ENCODE measurements around the gene MFAP4.

The MFAP4 gene

GRCh38 chr17:19383681-19384470 is 3.1 kb downstream of the MFAP4 start:
- no peak for DNase-seq

DNA sequence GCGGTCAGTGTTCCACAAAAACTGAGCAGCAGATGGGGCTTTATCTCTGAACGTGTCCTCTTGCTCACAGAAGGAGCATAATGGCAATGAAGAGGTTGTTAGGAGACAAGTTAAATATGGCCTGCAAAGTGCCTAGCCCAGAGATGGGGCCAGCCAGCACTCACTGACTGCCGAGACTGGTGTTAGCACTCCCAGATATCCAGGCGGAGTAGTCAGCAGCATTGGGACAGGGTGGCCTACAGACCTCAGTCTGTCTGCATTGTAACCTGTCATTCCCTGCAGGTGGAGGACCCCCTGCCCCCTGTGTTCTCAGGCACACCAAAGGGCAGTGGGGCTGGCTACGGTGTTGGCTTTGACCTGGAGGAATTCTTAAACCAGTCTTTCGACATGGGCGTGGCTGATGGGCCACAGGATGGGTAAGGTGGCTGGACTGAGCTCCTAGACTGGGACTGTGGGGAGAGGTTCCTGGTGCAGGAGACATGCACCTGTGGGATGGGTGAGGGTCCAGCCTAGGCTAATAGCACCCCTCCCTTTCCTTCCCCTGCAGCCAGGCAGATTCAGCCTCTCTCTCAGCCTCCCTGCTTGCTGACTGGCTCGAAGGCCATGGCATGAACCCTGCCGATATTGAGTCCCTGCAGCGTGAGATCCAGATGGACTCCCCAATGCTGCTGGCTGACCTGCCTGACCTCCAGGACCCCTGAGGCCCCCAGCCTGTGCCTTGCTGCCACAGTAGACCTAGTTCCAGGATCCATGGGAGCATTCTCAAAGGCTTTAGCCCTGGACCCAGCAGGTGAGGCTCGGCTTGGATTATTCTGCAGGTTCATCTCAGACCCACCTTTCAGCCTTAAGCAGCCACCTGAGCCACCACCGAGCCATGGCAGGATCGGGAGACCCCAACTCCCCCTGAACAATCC is 4.2 kb downstream of the MFAP4 start:
- no peak for DNase-seq

DNA sequence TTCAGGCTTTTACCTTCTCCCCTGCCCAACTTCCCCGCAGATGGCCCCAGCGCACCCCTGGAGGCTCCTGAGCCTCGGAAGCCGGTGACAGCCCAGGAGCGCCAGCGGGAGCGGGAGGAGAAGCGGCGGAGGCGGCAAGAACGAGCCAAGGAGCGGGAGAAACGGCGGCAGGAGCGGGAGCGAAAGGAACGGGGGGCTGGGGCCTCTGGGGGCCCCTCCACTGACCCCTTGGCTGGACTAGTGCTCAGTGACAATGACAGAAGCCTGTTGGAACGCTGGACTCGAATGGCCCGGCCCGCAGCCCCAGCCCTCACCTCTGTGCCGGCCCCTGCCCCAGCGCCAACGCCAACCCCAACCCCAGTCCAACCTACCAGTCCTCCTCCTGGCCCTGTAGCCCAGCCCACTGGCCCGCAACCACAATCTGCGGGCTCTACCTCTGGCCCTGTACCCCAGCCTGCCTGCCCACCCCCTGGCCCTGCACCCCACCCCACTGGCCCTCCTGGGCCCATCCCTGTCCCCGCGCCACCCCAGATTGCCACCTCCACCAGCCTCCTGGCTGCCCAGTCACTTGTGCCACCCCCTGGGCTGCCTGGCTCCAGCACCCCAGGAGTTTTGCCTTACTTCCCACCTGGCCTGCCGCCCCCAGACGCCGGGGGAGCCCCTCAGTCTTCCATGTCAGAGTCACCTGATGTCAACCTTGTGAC is 5.1 kb downstream of the MFAP4 start:
- no peak for DNase-seq

GRCh38 chr17:19381361-19381740 is 5.6 kb downstream of the MFAP4 start:
- no peak for DNase-seq

GRCh38 chr17:19380481-19381301 is 6.3 kb downstream of the MFAP4 start:
- DNase-seq, result no peak

DNA sequence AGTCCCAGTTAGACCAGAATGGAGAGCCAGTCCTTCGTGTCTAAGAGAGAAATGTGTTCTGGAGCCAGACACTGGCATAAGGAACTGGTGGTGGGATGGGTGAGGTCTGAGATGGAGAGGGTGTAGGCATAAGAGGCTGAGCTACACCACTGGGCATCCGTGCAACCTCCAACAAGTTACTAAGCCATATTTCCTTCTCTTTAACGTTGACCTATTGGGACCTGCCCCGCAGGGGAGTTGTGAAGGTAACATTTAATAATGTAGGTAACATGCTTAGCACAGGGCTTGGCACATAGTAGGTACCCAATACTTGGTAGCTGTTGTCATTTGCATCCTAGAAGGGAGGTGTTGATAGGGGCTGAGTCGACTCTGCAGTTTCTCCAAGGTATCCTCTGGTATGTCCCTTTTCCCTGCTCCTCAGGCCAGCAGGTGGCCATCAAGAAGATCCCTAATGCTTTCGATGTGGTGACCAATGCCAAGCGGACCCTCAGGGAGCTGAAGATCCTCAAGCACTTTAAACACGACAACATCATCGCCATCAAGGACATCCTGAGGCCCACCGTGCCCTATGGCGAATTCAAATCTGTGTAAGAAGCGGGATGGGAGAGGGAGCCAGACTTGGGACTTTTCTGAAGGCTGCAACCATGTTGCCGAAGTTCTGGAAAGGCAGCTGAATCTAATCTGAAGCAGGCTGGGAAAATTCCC is 7.5 kb downstream of the MFAP4 start:
- no peak for DNase-seq

DNA sequence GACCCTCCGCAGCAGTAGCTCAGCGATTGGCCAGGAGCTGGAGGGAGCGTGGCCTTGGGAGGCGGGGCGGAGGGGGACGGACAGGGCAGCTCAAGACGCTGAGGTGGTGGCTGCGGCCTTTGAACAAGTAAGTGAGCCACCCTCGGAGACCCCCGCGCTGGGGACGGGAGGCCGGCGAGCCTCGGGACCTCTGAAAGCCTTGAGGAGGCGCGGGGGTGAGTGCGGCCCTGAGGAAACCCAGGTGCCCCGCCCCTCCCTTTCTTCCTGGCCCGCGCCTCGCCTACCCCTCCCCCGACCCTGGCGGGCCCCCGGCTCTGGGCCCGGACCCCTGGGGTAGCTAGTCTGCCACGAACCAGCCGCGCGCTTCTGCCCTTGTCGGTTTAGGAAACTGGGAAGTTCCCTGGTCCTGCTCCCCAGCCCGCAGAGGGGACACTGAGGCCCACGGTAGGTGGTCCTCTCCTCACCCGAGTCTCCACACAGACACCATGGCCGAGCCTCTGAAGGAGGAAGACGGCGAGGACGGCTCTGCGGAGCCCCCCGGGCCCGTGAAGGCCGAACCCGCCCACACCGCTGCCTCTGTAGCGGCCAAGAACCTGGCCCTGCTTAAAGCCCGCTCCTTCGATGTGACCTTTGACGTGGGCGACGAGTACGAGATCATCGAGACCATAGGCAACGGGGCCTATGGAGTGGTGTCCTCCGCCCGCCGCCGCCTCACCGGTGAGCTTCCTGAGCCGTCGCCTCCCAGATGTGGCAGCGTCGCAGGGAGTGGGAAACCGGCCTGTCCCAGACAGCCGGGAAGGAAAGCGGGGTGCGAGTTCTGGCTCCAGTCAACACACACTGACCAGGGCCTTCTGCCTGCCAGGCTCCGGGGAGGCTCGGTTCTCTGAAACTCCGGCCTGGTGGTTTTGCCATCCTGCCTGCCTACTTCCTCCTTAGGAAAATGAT is 8.3 kb downstream of the MFAP4 start, which contains the start of gene MAPK7:
MAPK7 (plus strand) TSS at position 83 of the 945 bp plus-strand sequence; CDS start at position 486, 403 bp downstream.
- no peak for DNase-seq

DNA sequence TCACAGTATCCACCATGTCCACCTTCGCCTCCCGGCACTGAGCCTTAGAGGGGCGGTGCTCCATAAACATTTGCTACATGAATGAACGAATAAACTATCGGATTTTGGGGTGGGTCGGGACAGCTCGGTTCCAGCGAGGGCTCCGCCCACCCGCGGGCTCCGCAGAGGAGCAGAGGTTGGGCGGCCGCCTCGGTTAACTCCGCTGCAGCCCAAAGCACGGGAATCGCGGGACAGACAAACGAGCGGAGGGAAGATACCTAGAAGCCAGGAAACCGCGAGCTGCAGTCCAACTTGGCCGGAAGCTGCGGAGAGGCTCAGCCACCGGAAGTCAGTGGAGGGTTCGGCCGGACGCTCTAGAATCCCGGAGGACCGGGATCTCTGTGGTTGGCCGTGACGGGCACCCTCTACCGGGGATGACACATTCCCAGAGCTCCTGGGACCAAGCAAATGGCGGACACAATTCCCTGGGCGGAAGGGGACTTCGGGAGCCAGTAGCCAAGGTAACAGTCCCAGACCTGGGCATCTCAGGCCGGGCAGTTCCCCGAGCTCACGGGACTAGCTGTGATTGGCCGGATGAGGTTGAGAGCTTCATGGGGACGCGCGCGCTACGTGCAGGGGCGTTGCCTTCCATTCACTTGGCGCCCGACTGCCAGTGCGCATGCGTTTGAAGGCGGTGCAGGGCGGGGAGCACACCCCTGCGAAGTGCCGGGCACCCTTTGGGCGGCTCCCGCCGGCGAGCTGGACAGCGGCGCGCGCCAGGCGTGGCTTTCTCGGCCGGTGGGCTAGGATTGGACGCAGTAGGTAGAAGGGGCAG is 9.2 kb downstream of the MFAP4 start:
- peak; percentile 95 for DNase-seq

DNA sequence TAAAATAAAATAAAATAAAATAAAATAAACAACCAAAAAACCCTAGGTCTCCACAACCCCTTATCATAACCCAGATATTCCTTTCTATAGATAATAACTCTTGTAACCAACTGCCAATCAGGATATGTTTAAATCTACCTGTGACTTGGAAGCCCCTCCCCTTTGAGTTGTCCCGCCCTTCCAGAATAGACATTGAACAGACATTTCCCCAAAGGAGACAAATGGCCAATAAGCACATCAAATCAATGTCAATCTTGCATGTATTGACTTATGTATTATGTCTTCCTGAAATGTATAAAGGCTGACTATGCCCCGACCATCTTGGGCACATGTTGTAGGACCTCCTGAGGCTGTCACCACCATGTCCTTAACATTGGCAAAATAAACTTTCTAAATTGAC is 10.2 kb downstream of the MFAP4 start:
- DNase-seq, result no peak

- no peak for DNase-seq
Observed at GRCh38 chr17:19375732-19376131, 11.3 kb downstream of the MFAP4 start.

DNA sequence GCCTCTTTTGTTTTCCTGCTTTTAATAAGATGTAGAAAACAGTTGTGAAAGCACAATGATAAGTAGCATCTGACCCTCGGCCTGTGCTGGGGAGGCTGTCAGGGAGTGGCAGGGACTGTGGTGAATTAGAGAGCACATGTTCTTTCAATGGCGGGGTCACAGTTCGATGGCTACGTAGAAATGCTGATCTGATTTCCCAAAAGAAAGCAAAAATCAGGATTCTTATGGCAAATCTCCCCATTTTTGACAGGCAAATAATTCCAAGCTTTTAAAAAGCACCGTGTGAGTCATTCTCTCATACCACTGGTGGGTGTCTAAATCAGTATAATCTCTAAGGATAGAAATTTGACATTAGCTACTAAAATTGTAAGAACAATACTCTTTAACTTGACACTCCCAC is 12.9 kb downstream of the MFAP4 start:
- no peak for DNase-seq

- no peak for DNase-seq
Observed at GRCh38 chr17:19372866-19373504, 14.0 kb downstream of the MFAP4 start.

DNA sequence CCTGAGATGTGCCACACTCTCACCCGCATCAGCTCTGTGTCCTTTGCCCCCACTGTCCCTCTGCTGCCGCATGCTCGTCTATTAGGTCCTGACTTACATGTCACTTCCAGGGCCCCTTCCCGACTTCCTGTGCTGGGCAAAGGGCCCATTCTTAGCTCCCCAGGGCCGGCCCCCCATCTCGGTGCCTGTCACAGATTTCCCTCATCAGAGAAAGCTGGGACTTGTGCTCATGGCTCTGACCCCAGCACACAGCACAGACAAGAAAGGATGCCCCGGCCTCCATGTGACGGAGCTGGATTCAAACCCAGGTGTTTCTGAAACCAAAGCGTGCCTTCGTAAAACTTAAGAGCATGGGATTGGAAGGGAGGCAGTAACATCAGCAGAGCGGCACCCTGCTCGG is 14.6 kb downstream of the MFAP4 start:
- no peak for DNase-seq

DNA sequence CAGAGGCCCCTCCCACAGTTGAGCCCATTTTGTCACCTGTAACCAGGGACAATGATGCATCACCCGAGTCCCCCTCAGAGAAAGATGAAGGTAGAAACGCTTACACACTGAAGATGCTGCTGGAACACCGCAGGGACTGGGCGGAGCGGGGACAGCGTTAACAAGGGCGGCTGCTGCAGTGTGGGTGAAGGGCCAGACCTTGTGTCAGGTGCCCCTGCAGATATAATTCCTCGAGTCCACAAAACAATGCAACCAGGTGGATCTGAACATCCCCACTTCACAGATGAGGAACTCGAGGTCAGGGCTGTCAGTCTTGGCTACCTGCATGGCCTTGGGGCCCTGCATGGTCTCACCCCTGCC is 15.0 kb downstream of the MFAP4 start:
- no peak for DNase-seq

- no peak for DNase-seq
Observed at GRCh38 chr17:19371259-19372010, 15.6 kb downstream of the MFAP4 start.

GRCh38 chr17:19370493-19370960 is 16.5 kb downstream of the MFAP4 start:
- DNase-seq, result no peak

- DNase-seq, result peak; percentile 66
Observed at GRCh38 chr17:19369846-19370492, 17.0 kb downstream of the MFAP4 start.

Measured in central memory CD4-positive, alpha-beta T cell (primary cell).